ENCODE measurements around the gene LUZP2.
"Not testable (repeated sequence)": the region's sequence is repeated elsewhere in the genome, so short reads cannot be mapped to it uniquely, and the experiment has no call there.

Gene LUZP2

DNA sequence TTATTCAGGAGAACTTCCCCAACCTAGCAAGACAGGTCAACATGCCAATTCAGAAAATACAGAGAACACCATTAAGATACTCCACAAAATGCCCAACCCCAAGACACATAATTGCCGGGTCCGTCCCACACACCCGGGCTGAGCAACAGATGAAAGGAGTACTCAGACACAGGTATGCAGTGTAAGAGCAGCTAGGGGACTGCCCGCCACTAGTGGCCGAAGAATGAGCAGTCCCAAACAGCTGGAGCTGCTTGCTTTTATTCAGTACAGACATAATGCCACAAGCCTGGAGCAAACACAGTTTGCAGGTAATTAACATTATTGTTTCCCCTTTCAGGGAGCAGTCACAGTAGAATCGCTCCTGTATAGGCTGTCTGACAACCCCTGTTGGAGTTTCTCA lies 364.6 kb downstream of the LUZP2 start:
- no peaks in the 10 kb centered on the region for H3K27me3 Mint-ChIP-seq (ENCODE audit: low read depth)
- no peaks in the 10 kb centered on the region for H3K4me1 Mint-ChIP-seq (ENCODE audit: low read depth)
- no peak for DNase-seq (ENCODE audit: low spot score)
- no peak overlapping the region for H3K27ac Mint-ChIP-seq
- H3K36me3 Mint-ChIP-seq (ENCODE audit: low read depth) = no peaks in the 10 kb centered on the region
- H3K9me3 Mint-ChIP-seq = peaks cover 17% of the 10 kb centered on the region
- no peak overlapping the region for H3K4me3 Mint-ChIP-seq

- Mint-ChIP-seq H3K9me3 (peaks cover 10% of the 10 kb centered on the region), H3K36me3 (ENCODE audit: low read depth) (no peaks in the 10 kb centered on the region), H3K4me1 (ENCODE audit: low read depth) (no peaks in the 10 kb centered on the region)
These were observed 369.9 kb downstream of the LUZP2 start for GRCh38 chr11:24866743-24867142.

DNA sequence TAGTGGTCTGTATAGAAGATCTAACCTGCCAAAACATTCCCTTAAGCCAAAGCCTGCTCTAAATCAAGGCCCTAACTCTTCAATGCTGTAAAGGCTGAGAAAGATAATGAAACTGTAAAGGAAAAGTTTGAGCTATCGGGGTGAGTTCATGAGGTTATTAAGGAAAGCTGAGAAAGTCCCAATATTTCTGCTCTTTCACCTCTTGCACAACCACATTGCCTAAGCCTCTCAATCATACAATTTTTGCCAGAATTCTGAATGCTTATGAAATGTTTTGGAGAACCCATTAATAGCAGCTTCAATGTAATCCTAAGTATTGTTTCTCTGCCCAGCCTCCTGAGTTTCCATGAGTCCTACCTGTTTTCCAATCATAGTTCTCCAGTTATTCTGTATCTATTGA lies 373.2 kb downstream of the LUZP2 start:
- no peak for DNase-seq (ENCODE audit: low spot score)
- Mint-ChIP-seq H3K4me3 (no peak overlapping the region), H3K27ac (no peak overlapping the region), H3K4me1 (ENCODE audit: low read depth) (no peaks in the 10 kb centered on the region), H3K9me3 (peaks cover 23% of the 10 kb centered on the region), H3K27me3 (ENCODE audit: low read depth) (no peaks in the 10 kb centered on the region), H3K36me3 (ENCODE audit: low read depth) (no peaks in the 10 kb centered on the region)

More at GRCh38 chr11:24866743-24867142, 369.9 kb downstream of the LUZP2 start:
- Mint-ChIP-seq H3K27me3 (ENCODE audit: low read depth) (no peaks in the 10 kb centered on the region), H3K27ac (no peak overlapping the region), H3K4me3 (no peak overlapping the region)
- no peak for DNase-seq (ENCODE audit: low spot score)

GRCh38 chr11:24872186-24872585 lies 375.3 kb downstream of the LUZP2 start:
- no peaks in the 10 kb centered on the region for H3K36me3 Mint-ChIP-seq (ENCODE audit: low read depth)
- DNase-seq (ENCODE audit: low spot score) = no peak
- H3K27ac Mint-ChIP-seq = no peak overlapping the region
- H3K4me3 Mint-ChIP-seq = no peak overlapping the region
- no peaks in the 10 kb centered on the region for H3K27me3 Mint-ChIP-seq (ENCODE audit: low read depth)
- H3K4me1 Mint-ChIP-seq (ENCODE audit: low read depth) = no peaks in the 10 kb centered on the region
- H3K9me3 Mint-ChIP-seq = peaks cover 23% of the 10 kb centered on the region

- no peaks in the 10 kb centered on the region for H3K36me3 Mint-ChIP-seq (ENCODE audit: low read depth)
- H3K4me1 Mint-ChIP-seq (ENCODE audit: low read depth) = no peaks in the 10 kb centered on the region
- H3K27ac Mint-ChIP-seq = no peak overlapping the region
- H3K9me3 Mint-ChIP-seq = peaks cover 23% of the 10 kb centered on the region
- no peaks in the 10 kb centered on the region for H3K27me3 Mint-ChIP-seq (ENCODE audit: low read depth)
- DNase-seq (ENCODE audit: low spot score) = no peak
- no peak overlapping the region for H3K4me3 Mint-ChIP-seq
These were observed 375.9 kb downstream of the LUZP2 start for GRCh38 chr11:24872651-24873311.

DNA sequence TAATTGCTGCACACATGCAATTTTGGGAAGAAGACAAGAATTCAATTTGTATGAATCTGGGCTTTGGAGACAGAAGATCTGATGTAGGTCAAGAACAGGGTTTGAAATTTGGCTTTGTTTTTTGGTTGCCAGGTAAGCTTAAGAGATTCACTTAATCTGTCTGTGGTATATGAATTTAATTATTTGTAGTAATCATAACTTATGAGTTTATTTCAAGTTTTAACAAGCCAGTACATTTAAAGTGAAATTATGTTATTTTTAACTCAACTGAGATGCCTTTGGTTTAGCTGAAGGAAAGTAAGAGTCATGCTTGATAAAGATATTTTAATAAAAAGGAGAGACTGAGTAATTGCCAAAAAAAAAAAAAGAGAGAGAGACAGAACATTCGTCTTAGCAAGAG lies 384.1 kb downstream of the LUZP2 start:
- H3K4me3 Mint-ChIP-seq = no peak overlapping the region
- no peaks in the 10 kb centered on the region for H3K27me3 Mint-ChIP-seq (ENCODE audit: low read depth)
- H3K27ac Mint-ChIP-seq = no peak overlapping the region
- H3K4me1 Mint-ChIP-seq (ENCODE audit: low read depth) = no peaks in the 10 kb centered on the region
- H3K9me3 Mint-ChIP-seq = peaks cover 34% of the 10 kb centered on the region
- no peaks in the 10 kb centered on the region for H3K36me3 Mint-ChIP-seq (ENCODE audit: low read depth)
- DNase-seq (ENCODE audit: low spot score) = no peak

DNA sequence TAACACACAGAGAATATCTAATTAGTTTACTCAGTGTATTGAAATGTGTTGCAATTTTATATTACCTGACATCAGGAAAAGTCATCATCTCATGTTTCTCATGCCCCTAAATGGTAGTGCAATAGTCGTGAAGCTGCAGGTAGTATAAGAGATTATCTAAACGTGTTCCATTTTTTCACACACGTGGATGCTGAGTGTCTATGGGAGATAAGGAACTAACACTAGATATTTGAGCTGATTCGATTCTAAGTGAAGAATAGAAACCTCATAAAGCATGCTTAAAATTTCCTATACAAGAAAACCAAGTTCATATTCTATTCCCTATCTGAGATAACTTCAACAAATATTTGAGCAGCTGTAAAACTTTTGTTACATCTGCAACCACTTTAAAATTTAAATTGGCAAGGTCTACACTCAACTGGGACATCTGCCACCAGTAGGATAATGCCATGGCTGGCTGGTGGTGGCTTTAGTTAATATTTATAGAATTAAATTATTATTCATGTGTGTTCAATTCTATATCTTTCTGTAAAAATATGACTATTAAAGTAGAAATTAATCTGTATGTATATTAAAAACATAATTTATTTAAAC lies 388.8 kb downstream of the LUZP2 start:
- Mint-ChIP-seq H3K27me3 (ENCODE audit: low read depth) (no peaks in the 10 kb centered on the region), H3K27ac (no peak overlapping the region), H3K4me1 (ENCODE audit: low read depth) (no peaks in the 10 kb centered on the region), H3K9me3 (peaks cover 28% of the 10 kb centered on the region), H3K36me3 (ENCODE audit: low read depth) (no peaks in the 10 kb centered on the region), H3K4me3 (no peak overlapping the region)
- no peak for DNase-seq (ENCODE audit: low spot score)

DNA sequence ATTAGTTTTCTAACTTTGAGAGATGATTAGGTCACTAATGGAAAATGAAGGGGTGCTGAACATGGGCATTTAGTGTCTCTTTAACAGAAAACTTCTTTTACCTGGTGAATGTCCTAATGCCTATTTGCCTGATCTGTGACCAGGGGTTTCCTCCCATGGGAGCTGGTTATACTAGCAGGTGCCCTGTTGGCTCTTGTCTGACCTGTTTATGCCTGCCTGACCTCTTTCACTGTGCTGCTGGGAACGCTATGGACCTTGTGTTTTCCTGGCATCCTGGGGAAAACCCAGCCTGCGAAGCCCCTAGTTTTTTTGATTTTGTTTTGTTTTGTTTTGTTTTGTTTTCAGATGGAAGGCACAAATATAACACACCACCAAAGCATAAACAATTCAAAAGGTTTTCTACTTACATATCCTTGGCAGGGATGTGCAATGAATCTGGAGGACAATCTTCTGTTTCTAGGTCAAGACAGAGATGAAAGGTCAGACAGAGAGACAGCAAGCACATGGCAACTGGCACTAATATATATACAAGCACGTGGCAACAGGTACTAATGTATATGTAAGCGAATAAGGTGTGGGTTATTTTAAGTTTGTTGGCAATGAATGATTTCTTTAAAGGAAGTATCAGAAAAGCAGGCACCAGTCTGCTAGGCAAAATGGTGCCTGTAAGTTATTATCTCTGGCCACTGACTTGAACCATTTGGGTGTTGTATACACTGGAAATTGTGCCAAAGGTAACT lies 390.2 kb downstream of the LUZP2 start:
- peaks cover 20% of the 10 kb centered on the region for H3K9me3 Mint-ChIP-seq
- DNase-seq (ENCODE audit: low spot score) = no peak
- H3K4me1 Mint-ChIP-seq (ENCODE audit: low read depth) = no peaks in the 10 kb centered on the region
- H3K27ac Mint-ChIP-seq = no peak overlapping the region
- no peaks in the 10 kb centered on the region for H3K36me3 Mint-ChIP-seq (ENCODE audit: low read depth)
- H3K4me3 Mint-ChIP-seq = no peak overlapping the region
- no peaks in the 10 kb centered on the region for H3K27me3 Mint-ChIP-seq (ENCODE audit: low read depth)

- no peak overlapping the region for H3K4me3 Mint-ChIP-seq
- no peaks in the 10 kb centered on the region for H3K4me1 Mint-ChIP-seq (ENCODE audit: low read depth)
- H3K9me3 Mint-ChIP-seq = peaks cover 17% of the 10 kb centered on the region
- H3K27me3 Mint-ChIP-seq (ENCODE audit: low read depth) = no peaks in the 10 kb centered on the region
- H3K36me3 Mint-ChIP-seq (ENCODE audit: low read depth) = no peaks in the 10 kb centered on the region
- H3K27ac Mint-ChIP-seq = no peak overlapping the region
- DNase-seq (ENCODE audit: low spot score) = no peak
These were observed 393.6 kb downstream of the LUZP2 start for GRCh38 chr11:24890426-24890825.

GRCh38 chr11:24891845-24892492 lies 395.1 kb downstream of the LUZP2 start:
- not testable (repeated sequence) for DNase-seq (ENCODE audit: low spot score); H3K4me3 Mint-ChIP-seq; H3K36me3 Mint-ChIP-seq (ENCODE audit: low read depth); H3K4me1 Mint-ChIP-seq (ENCODE audit: low read depth); H3K27ac Mint-ChIP-seq; H3K27me3 Mint-ChIP-seq (ENCODE audit: low read depth)
- H3K9me3 Mint-ChIP-seq = peaks cover 22% of the 10 kb centered on the region

GRCh38 chr11:24896118-24896835 lies 399.4 kb downstream of the LUZP2 start:
- H3K36me3 Mint-ChIP-seq (ENCODE audit: low read depth) = no peaks in the 10 kb centered on the region
- no peaks in the 10 kb centered on the region for H3K4me1 Mint-ChIP-seq (ENCODE audit: low read depth)
- DNase-seq (ENCODE audit: low spot score) = no peak
- H3K27me3 Mint-ChIP-seq (ENCODE audit: low read depth) = no peaks in the 10 kb centered on the region
- no peak overlapping the region for H3K27ac Mint-ChIP-seq
- H3K4me3 Mint-ChIP-seq = no peak overlapping the region
- H3K9me3 Mint-ChIP-seq = peaks cover 27% of the 10 kb centered on the region

GRCh38 chr11:24900514-24900913 lies 403.7 kb downstream of the LUZP2 start:
- H3K36me3 Mint-ChIP-seq (ENCODE audit: low read depth) = no peaks in the 10 kb centered on the region
- no peak for DNase-seq (ENCODE audit: low spot score)
- peaks cover 17% of the 10 kb centered on the region for H3K9me3 Mint-ChIP-seq
- H3K27me3 Mint-ChIP-seq (ENCODE audit: low read depth) = no peaks in the 10 kb centered on the region
- H3K4me3 Mint-ChIP-seq = no peak overlapping the region
- H3K4me1 Mint-ChIP-seq (ENCODE audit: low read depth) = no peaks in the 10 kb centered on the region
- H3K27ac Mint-ChIP-seq = no peak overlapping the region

DNA sequence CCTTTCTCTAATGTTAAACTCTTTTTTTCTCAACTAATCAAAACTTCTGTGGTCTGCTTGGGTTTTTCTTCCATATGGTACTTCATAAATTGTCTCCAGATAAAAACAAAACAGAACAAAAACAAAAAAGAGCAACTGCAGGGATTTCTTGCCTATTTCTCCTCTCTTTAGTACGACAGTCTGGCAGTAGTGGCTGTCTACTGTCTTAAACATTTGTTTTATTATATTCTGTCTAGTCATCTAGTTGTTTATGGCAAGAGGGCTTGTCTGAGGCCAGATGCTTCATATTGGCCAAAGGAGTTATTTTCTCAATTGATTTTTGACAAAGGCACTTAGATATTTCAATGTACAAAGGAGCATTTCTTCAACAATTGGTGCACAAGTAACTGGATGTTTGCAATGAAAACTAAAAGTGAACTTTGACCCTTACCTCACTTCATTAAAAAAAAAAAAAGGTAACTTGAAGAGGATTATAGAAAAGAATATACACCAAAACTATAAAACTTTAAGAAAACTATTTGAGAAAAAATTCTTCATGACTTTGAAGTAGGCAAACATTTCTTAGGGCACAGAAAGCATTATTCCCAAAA lies 404.2 kb downstream of the LUZP2 start:
- H3K4me1 Mint-ChIP-seq (ENCODE audit: low read depth) = no peaks in the 10 kb centered on the region
- peaks cover 13% of the 10 kb centered on the region for H3K9me3 Mint-ChIP-seq
- no peaks in the 10 kb centered on the region for H3K36me3 Mint-ChIP-seq (ENCODE audit: low read depth)
- no peak overlapping the region for H3K27ac Mint-ChIP-seq
- H3K4me3 Mint-ChIP-seq = no peak overlapping the region
- H3K27me3 Mint-ChIP-seq (ENCODE audit: low read depth) = no peaks in the 10 kb centered on the region
- no peak for DNase-seq (ENCODE audit: low spot score)
